Measurements from ENCODE around the gene TVP23A. TPM values are rescaled to one million over a fixed set of nuclear protein-coding genes. Genes with fewer than 3 reads are reported as not detected.

The TVP23A gene
- polyA plus RNA-seq, 1 of the 3 experiments (the other 2 are of a cell fraction), result 0.35 TPM

- Histone ChIP-seq H3K27me3 (ENCODE audit: insufficient read depth) (no peaks in the 10 kb centered on the region), H3K79me2 (ENCODE audit: insufficient read depth) (no peaks in the 10 kb centered on the region), H3K9ac (no peak overlapping the region), H4K20me1 (ENCODE audit: insufficient read depth) (no peaks in the 10 kb centered on the region), H3K4me2 (peak overlapping the region; percentile 56), H3K4me1 (ENCODE audit: control insufficient read depth in 1 of 2, insufficient read depth in 2 of 2, low read depth in 1 of 2, low read length in 1 of 2) (peaks cover 4 to 20% of the 10 kb centered on the region in 2 experiments; a peak in 3 of 4 replicates), H3K27ac (ENCODE audit: low read depth in 2 of 2, low read length in 1 of 2) (peak overlapping the region; percentile 58 to 90), H3K9me3 (no peaks in the 10 kb centered on the region), H3K4me3 (ENCODE audit: low read depth in 2 of 2, low read length in 1 of 2) (no peak overlapping the region), H2AFZ (ENCODE audit: low read depth) (peak overlapping the region; percentile 71; the same call in 1 of the 2 replicates), H3K9me2 (no peaks in the 10 kb centered on the region), H3F3A (replicated peaks; ENCODE audit: insufficient read depth) (no peaks in the 10 kb centered on the region), H3K36me3 (replicated peaks in 1 of 2; ENCODE audit: control insufficient read depth in 1 of 2, insufficient read depth in 2 of 2, low read length in 1 of 2) (no peaks in the 10 kb centered on the region)
- ChIA-PET CTCF (interaction anchor here (0.9 to 1.1 kb wide), 2 partner anchors 28 to 35 kb away, joined by 3 read pairs; no protein-coding TSS in a partner anchor), POLR2A (interaction anchor here (1.2 kb wide), 1 partner anchor 10 kb away, joined by 7 read pairs; the partner anchor contains the start of gene TVP23A)
- peak; percentile 47; the same call in 1 of the 2 replicates for TF ChIP-seq MAX (IDR thresholded peaks at IDR 0.05; ENCODE audit: low read depth)
- TF ChIP-seq RXRA (IDR thresholded peaks at IDR 0.05; ENCODE audit: borderline replicate concordance, low read depth), result 0 out of 2 replicates have a peak, but pooled peaks have one; percentile 62
- TF ChIP-seq NFIC (IDR thresholded peaks at IDR 0.05; ENCODE audit: borderline replicate concordance), result peak; percentile 93
- 0 out of 2 replicates have a peak, but pooled peaks have one; percentile 9 for TF ChIP-seq FOSL2 (IDR thresholded peaks at IDR 0.05; ENCODE audit: borderline replicate concordance, low read depth)
- TF ChIP-seq TCF12 (IDR thresholded peaks at IDR 0.05), result peak; percentile 40
- no peak for TF ChIP-seq CTCF (IDR thresholded peaks at IDR 0.05)
- no peak for TF ChIP-seq MEF2A (IDR thresholded peaks at IDR 0.05; ENCODE audit: borderline replicate concordance, low read depth)
- TF ChIP-seq FOXJ3 (CRISPR knock-in tag; IDR thresholded peaks at IDR 0.05), result no peak
- TF ChIP-seq EP300 (IDR thresholded peaks at IDR 0.05; ENCODE audit: borderline replicate concordance in 1 of 2, low read depth in 1 of 2, low read length in 1 of 2), result peak in 1 of 2 experiments; percentile 9; a peak in 1 of 4 replicates
- DNase-seq, result no peak
- WGBS (ENCODE audit: low lambda C conversion rate), result 55% methylated on average over 6 of the region's 11 CpGs
These were observed 9.2 kb upstream of the TVP23A start for GRCh38 chr16:10827691-10828341.

- Histone ChIP-seq H3K36me3 (replicated peaks in 1 of 2; ENCODE audit: control insufficient read depth in 1 of 2, insufficient read depth in 2 of 2, low read length in 1 of 2) (no peaks in the 10 kb centered on the region), H3F3A (replicated peaks; ENCODE audit: insufficient read depth) (no peaks in the 10 kb centered on the region), H2AFZ (ENCODE audit: low read depth) (no peak overlapping the region), H3K4me3 (ENCODE audit: low read depth in 2 of 2, low read length in 1 of 2) (no peak overlapping the region), H3K4me2 (no peak overlapping the region), H3K9me3 (no peaks in the 10 kb centered on the region), H3K27me3 (ENCODE audit: insufficient read depth) (no peaks in the 10 kb centered on the region), H3K27ac (ENCODE audit: low read depth in 2 of 2, low read length in 1 of 2) (no peak overlapping the region), H3K9ac (no peak overlapping the region), H3K79me2 (ENCODE audit: insufficient read depth) (no peaks in the 10 kb centered on the region), H3K4me1 (ENCODE audit: control insufficient read depth in 1 of 2, insufficient read depth in 2 of 2, low read depth in 1 of 2, low read length in 1 of 2) (peaks cover 4 to 18% of the 10 kb centered on the region in 2 experiments; a peak in 3 of 4 replicates), H4K20me1 (ENCODE audit: insufficient read depth) (no peaks in the 10 kb centered on the region), H3K9me2 (no peaks in the 10 kb centered on the region)
- ChIA-PET CTCF (interaction anchor here (0.6 kb wide), 1 partner anchor 14 kb away, joined by 3 read pairs; no protein-coding TSS in a partner anchor), POLR2A (no interaction called here)
- 83% methylated on average over 13 of the region's 13 CpGs for WGBS (ENCODE audit: low lambda C conversion rate)
- no peak for DNase-seq
- no peak for TF ChIP-seq EZH2phosphoT487 (IDR thresholded peaks at IDR 0.05; ENCODE audit: borderline replicate concordance, low read depth)
- TF ChIP-seq FOSL2 (IDR thresholded peaks at IDR 0.05; ENCODE audit: borderline replicate concordance, low read depth), result no peak
- no peak for TF ChIP-seq REST (IDR thresholded peaks at IDR 0.05; ENCODE audit: low read depth, low read length)
- no peak for TF ChIP-seq USF1 (IDR thresholded peaks at IDR 0.05; ENCODE audit: borderline replicate concordance, low read depth)
- TF ChIP-seq RCOR1 (IDR thresholded peaks at IDR 0.05; ENCODE audit: low read length), result no peak
- no peak for TF ChIP-seq IRF3 (IDR thresholded peaks at IDR 0.05; ENCODE audit: low read depth, low read length)
- TF ChIP-seq RAD21 (IDR thresholded peaks at IDR 0.05; ENCODE audit: low read length), result no peak
- TF ChIP-seq JUND (IDR thresholded peaks at IDR 0.05), result no peak
- no peak for TF ChIP-seq FOXM1 (IDR thresholded peaks at IDR 0.05; ENCODE audit: low read depth)
- TF ChIP-seq SMC3 (IDR thresholded peaks at IDR 0.05; ENCODE audit: low read depth, low read length), result no peak
These were observed 5.7 kb upstream of the TVP23A start for GRCh38 chr16:10824111-10824893.
